Right lobe of liver (tissue), 4 donors: Measurements from ENCODE around the gene DDX1.

Source experiments
- POLR2A ChIP-seq: fragments of 450-650 bp; IDR thresholded peaks from one replicate; pipeline ENCODE4 v1.6.1; 2017; ENCODE audit warnings: antibody characterized with exemption, mild to moderate bottlenecking
- TF ChIP-seq, protein P1 (sequence below), 4 donors: fragments of 200-600 bp in 3 of 4; fragments of 450-650 bp in 1 of 4; IDR thresholded peaks; one replicate each; pipeline versions ENCODE4 v1.5.1 to v1.8.0; 2016 to 2022; ENCODE audit warnings: antibody characterized with exemption in 4 of 4, mild to moderate bottlenecking in 2 of 4
- donor health status: DM: no; HTN: no; CAD: no.
- donor health status: DM: no; HTN: no; CAD: no.
- donor health status: DM: no; HTN: yes; CAD: no.

DNA sequence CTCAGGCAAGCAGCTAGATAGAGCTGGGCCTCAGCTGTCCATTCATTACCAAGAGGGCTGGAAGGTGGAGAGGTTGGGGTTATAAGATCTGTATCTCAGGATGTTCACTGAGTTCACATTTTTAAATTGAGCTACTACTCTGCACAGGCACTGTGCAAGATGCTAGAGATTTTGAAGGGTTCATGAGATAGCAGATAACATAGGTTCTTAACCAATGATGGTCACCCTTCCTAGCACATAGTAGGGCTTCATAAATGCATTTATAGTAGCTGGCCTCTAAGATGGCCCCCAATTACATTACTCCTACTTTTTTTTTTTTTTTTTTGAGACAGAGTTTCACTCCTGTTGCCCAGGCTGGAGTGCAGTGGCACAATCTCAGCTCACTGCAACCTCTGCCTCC, 79.7 kb downstream of the DDX1 start:
- no peak for TF ChIP-seq POLR2A
- TF ChIP-seq, protein P1, sequence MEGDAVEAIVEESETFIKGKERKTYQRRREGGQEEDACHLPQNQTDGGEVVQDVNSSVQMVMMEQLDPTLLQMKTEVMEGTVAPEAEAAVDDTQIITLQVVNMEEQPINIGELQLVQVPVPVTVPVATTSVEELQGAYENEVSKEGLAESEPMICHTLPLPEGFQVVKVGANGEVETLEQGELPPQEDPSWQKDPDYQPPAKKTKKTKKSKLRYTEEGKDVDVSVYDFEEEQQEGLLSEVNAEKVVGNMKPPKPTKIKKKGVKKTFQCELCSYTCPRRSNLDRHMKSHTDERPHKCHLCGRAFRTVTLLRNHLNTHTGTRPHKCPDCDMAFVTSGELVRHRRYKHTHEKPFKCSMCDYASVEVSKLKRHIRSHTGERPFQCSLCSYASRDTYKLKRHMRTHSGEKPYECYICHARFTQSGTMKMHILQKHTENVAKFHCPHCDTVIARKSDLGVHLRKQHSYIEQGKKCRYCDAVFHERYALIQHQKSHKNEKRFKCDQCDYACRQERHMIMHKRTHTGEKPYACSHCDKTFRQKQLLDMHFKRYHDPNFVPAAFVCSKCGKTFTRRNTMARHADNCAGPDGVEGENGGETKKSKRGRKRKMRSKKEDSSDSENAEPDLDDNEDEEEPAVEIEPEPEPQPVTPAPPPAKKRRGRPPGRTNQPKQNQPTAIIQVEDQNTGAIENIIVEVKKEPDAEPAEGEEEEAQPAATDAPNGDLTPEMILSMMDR (IDR thresholded peaks at IDR 0.05): no peak
